Hair follicle dermal papilla cell (primary cell): Measurements from ENCODE around the gene SCAMP4. TPM values are rescaled to one million over a fixed set of nuclear protein-coding genes. Genes with fewer than 3 reads are reported as not detected.

Source experiments
- total RNA-seq: library from RNA; depleted of rRNA; stranded (reverse); fragments of >200 nt; gene quantifications from 2 replicates; pipeline ENCODE4 v1.2.3, GENCODE V29; 2012

SCAMP4 gene, protein sequence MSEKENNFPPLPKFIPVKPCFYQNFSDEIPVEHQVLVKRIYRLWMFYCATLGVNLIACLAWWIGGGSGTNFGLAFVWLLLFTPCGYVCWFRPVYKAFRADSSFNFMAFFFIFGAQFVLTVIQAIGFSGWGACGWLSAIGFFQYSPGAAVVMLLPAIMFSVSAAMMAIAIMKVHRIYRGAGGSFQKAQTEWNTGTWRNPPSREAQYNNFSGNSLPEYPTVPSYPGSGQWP
- total RNA-seq = 64.8 and 74.0 TPM in 2 replicates

DNA sequence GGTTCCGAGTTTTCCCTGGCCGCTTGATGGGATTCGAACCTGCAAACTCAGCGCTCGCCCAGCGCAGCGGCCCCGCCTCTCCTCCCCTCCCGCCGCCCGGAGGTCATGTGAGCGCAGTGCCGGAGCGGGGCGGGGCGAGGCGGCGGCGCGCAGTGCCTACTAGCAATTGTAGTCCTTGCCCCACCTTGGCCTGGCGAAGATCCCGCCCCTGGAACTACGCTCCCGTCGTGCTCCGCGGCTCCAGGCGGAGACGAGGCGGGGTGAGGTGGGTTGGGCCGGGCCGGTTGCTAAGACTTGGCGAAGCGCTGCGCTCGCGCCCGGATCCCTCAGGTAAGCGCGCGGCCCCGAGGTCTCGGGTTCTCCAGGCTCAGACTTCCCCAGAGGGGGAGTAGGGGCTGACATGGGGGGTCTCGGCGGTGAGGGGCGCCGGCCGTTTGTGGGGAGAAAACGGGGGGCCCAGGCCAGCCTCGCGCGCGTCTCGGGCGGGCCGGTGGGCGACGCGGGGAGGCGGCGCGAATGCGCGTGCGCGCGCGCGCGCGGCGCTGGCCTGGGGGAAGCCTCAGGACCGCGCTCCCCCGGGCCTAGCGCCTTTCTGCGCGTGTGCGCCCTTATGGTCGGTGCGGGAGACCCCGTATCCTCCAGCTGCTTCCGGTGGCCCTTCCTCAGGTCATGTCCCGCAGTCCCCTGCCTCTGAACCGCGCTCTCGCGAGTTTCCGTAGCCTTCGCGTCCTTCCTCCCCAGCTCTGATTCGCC lies at the start of gene SCAMP4, which contains the start of gene ADAT3:
Gene SCAMP4 (plus strand): TSS at position 290 of the 753 bp plus-strand sequence. CDS start 9,621 bp downstream, outside the sequence.
Gene ADAT3 (plus strand): TSS at position 290 of the 753 bp plus-strand sequence. CDS start 6,649 bp downstream, outside the sequence.

DNA sequence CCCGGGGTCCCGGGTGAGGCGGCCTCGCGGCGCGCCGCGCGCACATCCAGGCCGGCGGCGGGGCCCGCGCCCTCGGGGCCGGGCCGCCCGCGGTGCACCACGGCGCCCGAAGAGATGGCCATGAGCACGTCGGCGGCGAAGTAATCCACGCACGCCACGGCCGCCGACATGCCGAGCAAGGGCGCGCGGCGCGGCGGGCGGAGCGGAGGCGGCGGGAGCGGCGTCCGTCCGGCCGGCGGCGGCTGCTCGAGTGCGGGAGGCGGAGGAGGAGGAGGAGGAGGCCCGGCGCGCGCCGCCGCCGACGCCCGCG lies 41.9 kb upstream of the SCAMP4 start, which contains the start of gene KLF16:
Gene KLF16 (minus strand): TSS at position 252 of the 310 bp plus-strand sequence. CDS start 82 bp downstream, at position 170.

DNA sequence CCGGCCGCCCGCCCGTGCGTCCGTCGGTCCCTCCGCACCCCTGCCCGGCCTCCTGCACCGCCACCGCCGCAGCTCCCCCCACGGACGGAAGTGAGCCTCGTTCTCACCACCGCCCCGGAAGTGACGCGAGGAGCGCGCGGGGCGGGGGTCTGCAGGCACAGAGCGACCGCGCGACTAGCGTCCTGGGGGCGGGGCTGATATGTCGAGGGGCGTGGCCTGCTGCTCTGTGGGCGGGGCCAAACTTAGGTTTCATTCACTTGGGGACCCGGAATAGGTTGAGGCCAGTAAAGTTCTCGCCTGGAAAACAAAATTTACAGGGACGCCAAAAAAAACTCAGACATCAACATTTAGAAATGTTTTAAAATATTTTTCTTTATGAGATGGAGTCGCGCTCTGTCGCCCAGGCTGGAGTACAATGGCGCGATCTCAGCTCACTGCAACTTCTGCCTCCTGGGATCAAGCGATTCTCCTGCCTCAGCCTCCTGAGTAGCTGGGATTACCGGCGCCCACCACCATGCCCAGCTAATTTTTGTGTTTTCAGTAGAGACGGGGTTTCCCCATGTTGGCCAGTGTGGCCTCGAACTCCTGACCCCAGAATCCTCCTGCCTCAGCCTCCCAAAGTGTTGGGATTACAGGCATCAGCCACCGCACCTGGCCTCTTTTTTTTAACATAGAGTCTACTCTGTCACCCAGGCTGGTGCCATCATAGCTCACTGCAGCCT lies 19.6 kb upstream of the SCAMP4 start, which contains the start of gene ABHD17A:
Gene ABHD17A (minus strand): TSS at position 99 of the 722 bp plus-strand sequence. CDS start 3,930 bp downstream, outside the sequence.

DNA sequence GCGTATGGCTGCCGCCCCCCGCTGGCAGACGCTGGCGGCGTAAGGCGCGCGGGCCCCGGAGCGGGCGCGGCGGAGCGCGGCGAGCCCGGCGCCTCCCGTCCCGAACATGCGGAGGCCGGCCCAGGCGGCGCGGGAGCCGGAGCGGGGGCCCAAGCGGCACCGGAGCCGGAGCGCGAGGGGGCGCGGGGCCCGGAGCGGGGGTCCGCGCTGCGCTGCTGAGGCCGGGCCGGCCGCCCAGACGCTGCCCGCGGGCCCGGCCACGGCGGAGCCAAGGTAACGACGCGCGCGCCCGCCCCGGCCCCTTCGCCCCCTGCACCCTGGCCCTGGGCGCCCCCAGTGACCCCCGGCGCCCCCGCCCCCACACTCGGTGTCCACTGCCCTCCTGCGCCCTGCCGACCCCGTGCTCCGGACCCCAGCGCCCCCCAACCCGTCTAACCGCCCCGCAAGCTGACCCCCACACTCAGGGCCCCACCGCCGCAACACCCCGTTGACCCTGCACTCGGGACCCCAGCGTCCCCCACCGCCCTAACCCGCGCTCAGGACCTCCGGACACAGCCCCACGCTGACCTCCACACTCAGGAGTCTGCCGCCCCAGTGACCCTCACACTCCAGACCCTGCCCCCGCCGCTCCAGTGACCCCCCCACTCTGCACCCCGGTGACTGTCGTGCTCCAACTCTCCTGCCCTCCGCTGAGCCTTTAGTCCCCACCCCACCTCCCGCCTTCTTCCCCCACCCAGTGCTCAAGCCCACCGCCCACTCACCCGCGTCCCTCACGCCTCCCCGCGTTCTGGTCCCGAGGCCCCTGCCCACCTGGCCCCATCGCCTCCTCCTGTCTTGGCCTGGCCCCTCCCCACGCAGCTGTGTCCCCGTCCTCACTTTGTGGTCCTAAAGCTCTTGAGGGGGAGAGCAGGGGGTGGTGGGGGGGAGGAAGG lies 36.2 kb downstream of the SCAMP4 start, which contains the start of gene CSNK1G2:
Gene CSNK1G2 (plus strand): TSS at position 27 of the 932 bp plus-strand sequence. CDS start 28,601 bp downstream, outside the sequence.

Other genes starting within 250 kb of the SCAMP4 start
- not detected in 2 replicates for gene ONECUT3, start 151.9 kb upstream of the SCAMP4 start, total RNA-seq
- 1.8 and 2.1 TPM in 2 replicates for gene ATP8B3, start 93.1 kb upstream of the SCAMP4 start, total RNA-seq
- gene REXO1, start 56.9 kb upstream of the SCAMP4 start, total RNA-seq = 12.5 and 15.3 TPM in 2 replicates
- 17.5 and 18.0 TPM in 2 replicates for gene KLF16, start 41.8 kb upstream of the SCAMP4 start, total RNA-seq
- gene ABHD17A, start 19.9 kb upstream of the SCAMP4 start, total RNA-seq = 63.3 and 75.2 TPM in 2 replicates
- gene ADAT3, start within 50 bp of the SCAMP4 start, total RNA-seq = 5.0 and 5.8 TPM in 2 replicates
- gene CSNK1G2, start 35.8 kb downstream of the SCAMP4 start, total RNA-seq = 88.3 and 93.0 TPM in 2 replicates
- gene BTBD2, start 110.3 kb downstream of the SCAMP4 start, total RNA-seq = 74.3 and 79.5 TPM in 2 replicates
- 64.0 and 65.4 TPM in 2 replicates for gene MKNK2, start 145.8 kb downstream of the SCAMP4 start, total RNA-seq
- gene MOB3A, start 190.9 kb downstream of the SCAMP4 start, total RNA-seq = 65.2 and 66.1 TPM in 2 replicates
- 1.7 and 2.6 TPM in 2 replicates for gene IZUMO4, start 191.5 kb downstream of the SCAMP4 start, total RNA-seq
- gene AP3D1, start 246.2 kb downstream of the SCAMP4 start, total RNA-seq = 146 and 181 TPM in 2 replicates